NCI-H187 treated with DMSO at 0.1 percent for 48 hours (cell line): ENCODE results near the gene CBFA2T2.
"Not testable (repeated sequence)": the region's sequence is repeated elsewhere in the genome, so short reads cannot be mapped to it uniquely, and the experiment has no call there.

ENCODE experiments used
- DNase-seq: peaks from one replicate; lab custom pipeline; 2025; lab: John Stamatoyannopoulos, UW

Gene CBFA2T2

GRCh38 chr20:33506576-33506975, 16.7 kb downstream of the CBFA2T2 start:
- DNase-seq, result no peak

GRCh38 chr20:33507461-33507860, 17.6 kb downstream of the CBFA2T2 start:
- no peak for DNase-seq

GRCh38 chr20:33508015-33508414, 18.1 kb downstream of the CBFA2T2 start:
- not testable (repeated sequence) for DNase-seq

- not testable (repeated sequence) for DNase-seq
Measured at GRCh38 chr20:33509057-33509456, 19.2 kb downstream of the CBFA2T2 start.

- DNase-seq, result not testable (repeated sequence)
Measured at GRCh38 chr20:33511876-33512275, 22.0 kb downstream of the CBFA2T2 start.

- DNase-seq, result no peak
Measured at GRCh38 chr20:33515569-33516216, 25.8 kb downstream of the CBFA2T2 start.

- no peak for DNase-seq
Measured at GRCh38 chr20:33516882-33517281, 27.0 kb downstream of the CBFA2T2 start.

GRCh38 chr20:33518071-33518470, 28.2 kb downstream of the CBFA2T2 start:
- no peak for DNase-seq

GRCh38 chr20:33521461-33521860, 31.6 kb downstream of the CBFA2T2 start:
- DNase-seq, result peak; percentile 93

GRCh38 chr20:33522256-33522820, 32.4 kb downstream of the CBFA2T2 start:
- no peak for DNase-seq

- no peak for DNase-seq
Measured at GRCh38 chr20:33524261-33524660, 34.4 kb downstream of the CBFA2T2 start.

GRCh38 chr20:33526769-33527168, 36.9 kb downstream of the CBFA2T2 start:
- DNase-seq, result no peak

GRCh38 chr20:33531047-33531877, 41.4 kb downstream of the CBFA2T2 start:
- DNase-seq, result no peak

- no peak for DNase-seq
Measured at GRCh38 chr20:33531885-33532284, 42.0 kb downstream of the CBFA2T2 start.

- no peak for DNase-seq
Measured at GRCh38 chr20:33532753-33533459, 43.0 kb downstream of the CBFA2T2 start.

GRCh38 chr20:33535717-33536116, 45.8 kb downstream of the CBFA2T2 start:
- DNase-seq, result not testable (repeated sequence)

GRCh38 chr20:33537608-33538007, 47.7 kb downstream of the CBFA2T2 start:
- DNase-seq, result no peak

GRCh38 chr20:33539129-33539528, 49.2 kb downstream of the CBFA2T2 start:
- DNase-seq, result no peak

- DNase-seq, result no peak
Measured at GRCh38 chr20:33540427-33540826, 50.5 kb downstream of the CBFA2T2 start.

GRCh38 chr20:33541074-33541473, 51.2 kb downstream of the CBFA2T2 start:
- no peak for DNase-seq

GRCh38 chr20:33541797-33542196, 51.9 kb downstream of the CBFA2T2 start:
- DNase-seq, result no peak

GRCh38 chr20:33545763-33546162, 55.9 kb downstream of the CBFA2T2 start:
- DNase-seq, result no peak
